Measurements from ENCODE around the gene IGFALS.

IGFALS gene

DNA sequence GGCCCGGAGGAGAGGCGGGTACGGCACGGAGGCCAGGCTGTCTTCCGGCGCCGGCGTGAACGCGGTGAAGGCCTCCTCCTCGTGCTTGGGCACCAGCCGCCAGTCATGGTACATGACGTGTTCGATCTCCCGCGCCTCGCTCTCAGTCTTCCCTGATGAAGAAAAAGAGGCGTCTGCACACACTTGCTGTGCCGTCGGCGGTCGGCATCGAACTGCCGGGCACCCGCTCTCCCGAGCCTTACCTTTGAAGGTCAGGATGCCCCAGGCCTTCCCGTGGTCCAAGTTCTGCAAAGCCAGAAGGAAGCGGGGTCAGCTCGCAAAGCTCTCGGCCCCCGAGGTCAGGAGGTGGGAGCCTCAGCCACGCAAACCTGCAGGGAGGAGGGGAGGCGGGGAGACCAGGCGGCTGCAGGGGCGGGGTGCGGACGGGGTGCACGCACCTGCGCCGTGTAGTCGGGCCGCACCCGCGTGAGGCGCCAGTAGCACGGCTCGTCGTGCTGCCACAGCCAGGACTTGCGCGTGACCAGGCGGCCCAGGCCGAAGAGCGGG is 21.1 kb downstream of the IGFALS start, which contains the start of gene EME2:
TSS of gene EME2 (plus strand) at position 449 of the 546 bp plus-strand sequence. CDS start 418 bp downstream, outside the sequence.
- peak within 1 kb of the TSS; percentile 78 to 80 for H3K4me3 ChIP-seq (replicated peaks in 1 of 2; ENCODE audit: low read depth in 2 of 2, low read length in 2 of 2)
- TF ChIP-seq, protein P1, sequence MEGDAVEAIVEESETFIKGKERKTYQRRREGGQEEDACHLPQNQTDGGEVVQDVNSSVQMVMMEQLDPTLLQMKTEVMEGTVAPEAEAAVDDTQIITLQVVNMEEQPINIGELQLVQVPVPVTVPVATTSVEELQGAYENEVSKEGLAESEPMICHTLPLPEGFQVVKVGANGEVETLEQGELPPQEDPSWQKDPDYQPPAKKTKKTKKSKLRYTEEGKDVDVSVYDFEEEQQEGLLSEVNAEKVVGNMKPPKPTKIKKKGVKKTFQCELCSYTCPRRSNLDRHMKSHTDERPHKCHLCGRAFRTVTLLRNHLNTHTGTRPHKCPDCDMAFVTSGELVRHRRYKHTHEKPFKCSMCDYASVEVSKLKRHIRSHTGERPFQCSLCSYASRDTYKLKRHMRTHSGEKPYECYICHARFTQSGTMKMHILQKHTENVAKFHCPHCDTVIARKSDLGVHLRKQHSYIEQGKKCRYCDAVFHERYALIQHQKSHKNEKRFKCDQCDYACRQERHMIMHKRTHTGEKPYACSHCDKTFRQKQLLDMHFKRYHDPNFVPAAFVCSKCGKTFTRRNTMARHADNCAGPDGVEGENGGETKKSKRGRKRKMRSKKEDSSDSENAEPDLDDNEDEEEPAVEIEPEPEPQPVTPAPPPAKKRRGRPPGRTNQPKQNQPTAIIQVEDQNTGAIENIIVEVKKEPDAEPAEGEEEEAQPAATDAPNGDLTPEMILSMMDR (IDR thresholded peaks at IDR 0.05; ENCODE audit: low read depth, low read length): no peak
- peak in 1 of 2 donors; percentile 44 for DNase-seq (ENCODE audit: low read depth in 2 of 2)

- H3K4me3 ChIP-seq (replicated peaks in 1 of 2; ENCODE audit: low read depth in 2 of 2, low read length in 2 of 2): peak overlapping the region; percentile 78 to 80
- TF ChIP-seq, protein P1 (IDR thresholded peaks at IDR 0.05; ENCODE audit: low read depth, low read length): no peak
- DNase-seq (ENCODE audit: low read depth in 2 of 2): no peak
Measured at GRCh38 chr16:1771864-1772361, 21.6 kb downstream of the IGFALS start.

DNA sequence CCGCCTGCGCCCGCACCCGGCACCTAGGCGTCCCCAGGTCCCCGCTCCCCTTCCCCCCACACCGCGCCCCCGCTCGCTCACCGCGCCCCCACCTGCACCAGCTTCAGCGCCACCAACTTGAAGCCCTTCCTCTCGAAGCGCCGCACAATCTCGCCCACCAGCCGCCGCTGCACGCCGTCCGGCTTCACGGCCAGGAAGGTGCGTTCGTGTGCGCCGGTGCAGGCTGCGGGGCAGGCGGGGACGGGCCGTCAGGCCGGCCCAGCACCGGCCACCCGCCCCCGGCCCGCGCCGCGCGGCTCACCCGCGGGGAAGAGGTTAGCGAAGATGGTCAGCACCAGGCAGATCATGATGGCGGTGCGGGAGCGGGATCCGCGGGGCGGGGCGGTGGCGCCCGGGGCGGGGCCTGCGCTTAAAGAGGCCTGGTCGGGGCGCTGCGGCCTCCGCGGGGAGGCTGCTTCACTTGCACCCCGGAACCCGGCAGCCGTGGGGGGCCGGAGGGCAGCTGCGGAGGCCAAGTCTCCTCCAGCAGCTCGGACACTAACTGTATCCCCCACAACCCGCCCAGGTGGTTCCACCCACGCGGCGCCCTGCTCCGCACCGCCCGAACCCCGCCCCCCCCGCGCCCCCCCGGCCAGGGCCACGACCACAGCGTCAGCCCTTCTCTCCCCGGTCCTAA is 22.2 kb downstream of the IGFALS start, which contains the start of gene NME3:
TSS of gene NME3 (minus strand) at position 356 of the 676 bp plus-strand sequence. CDS start at position 347, 9 bp downstream.
- peak; percentile 64 to 71 for DNase-seq (ENCODE audit: low read depth in 2 of 2)
- H3K4me3 ChIP-seq (replicated peaks in 1 of 2; ENCODE audit: low read depth in 2 of 2, low read length in 2 of 2): peak within 1 kb of the TSS; percentile 78 to 80
- TF ChIP-seq, protein P1 (IDR thresholded peaks at IDR 0.05; ENCODE audit: low read depth, low read length): no peak

DNA sequence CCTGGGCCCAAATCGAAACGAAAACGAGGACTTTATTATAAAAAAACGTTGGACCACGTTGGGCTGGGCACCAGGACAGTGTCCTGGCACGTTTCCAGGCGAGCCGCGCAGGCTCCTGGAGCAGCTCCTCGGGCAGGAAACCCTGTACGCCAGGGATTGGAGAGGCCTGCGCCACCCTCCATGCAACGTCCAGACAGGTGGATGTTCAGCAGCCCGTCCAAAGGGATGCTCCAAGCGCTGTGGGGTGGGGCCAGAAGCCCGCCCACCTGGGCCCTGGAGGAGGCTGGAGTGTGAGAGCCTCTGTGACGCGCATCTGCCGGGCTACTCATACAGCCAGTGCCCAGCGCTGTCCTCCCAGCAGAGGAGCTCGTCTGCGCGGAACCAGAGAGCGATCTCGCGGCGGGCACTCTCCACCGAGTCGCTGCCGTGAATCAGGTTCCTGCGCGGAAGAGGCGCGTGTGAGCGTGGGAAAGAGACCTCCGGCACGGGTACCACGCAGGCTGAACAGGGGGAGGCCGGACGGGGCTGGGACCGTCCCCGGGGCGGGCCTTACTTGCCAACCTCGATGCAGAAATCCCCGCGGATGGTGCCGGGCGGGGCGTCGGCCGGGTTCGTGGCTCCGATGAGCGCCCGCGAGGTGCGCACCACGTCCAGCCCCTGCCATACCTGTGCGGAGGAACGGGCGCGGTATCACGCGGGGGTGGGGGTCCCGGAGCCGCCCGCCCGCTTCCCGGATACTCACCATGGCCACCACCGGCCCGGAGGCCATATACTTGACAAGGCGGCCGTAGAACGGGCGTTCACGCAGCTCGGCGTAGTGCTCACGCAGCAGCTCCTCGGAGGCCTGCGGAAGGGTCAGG is 22.9 kb downstream of the IGFALS start:
- peak overlapping the region; percentile 76 to 78 for H3K4me3 ChIP-seq (replicated peaks in 1 of 2; ENCODE audit: low read depth in 2 of 2, low read length in 2 of 2)

DNA sequence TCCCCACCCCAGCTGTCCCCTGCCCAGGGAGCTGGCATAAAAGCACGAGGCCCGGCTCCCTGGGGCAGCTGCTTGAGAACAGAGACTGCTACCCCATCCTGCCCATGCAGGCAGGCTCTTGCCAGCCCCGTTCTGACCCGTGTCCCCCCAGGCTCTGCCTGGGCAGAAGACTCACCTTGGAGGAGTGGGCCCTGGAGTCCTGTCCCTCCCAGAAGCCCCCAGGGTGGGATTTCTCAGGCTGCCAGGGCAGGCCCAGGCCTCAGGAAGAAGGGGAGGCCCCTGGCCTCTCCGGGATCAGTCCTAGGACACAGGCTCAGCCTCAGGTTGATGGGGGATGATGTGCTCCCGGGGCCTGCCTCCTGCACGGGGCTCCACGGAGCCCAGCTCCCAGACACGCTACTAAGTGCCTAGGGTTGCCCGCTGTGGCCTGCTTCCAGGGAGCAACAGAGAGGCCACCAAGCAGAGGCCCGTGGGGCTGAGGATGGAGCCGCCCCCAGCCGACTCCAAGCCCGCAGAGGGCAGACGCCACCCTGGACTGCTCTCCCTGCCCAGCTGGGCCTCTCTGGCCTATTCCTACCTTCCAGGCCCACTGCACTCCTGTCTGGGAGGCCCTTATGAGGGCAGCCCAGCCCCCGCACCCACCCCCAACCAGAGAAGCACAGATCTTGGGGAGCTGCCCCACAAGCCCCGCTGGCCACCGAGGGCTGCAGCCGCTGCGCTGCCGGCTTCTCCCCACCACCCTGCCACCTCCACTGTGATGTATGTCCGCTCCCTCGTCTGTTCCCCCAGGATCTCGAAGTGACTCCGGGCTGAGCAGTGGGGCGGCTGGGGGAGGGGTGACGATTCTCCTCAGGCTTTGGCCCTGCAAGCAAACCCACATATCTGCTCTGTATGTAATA is 23.9 kb downstream of the IGFALS start:
- DNase-seq (ENCODE audit: low read depth in 2 of 2): no peak
- TF ChIP-seq, protein P1 (IDR thresholded peaks at IDR 0.05; ENCODE audit: low read depth, low read length): no peak
- H3K4me3 ChIP-seq (replicated peaks in 1 of 2; ENCODE audit: low read depth in 2 of 2, low read length in 2 of 2): peak overlapping the region in 1 of 2 donors; percentile 78

More for the DNA sequence above, 22.9 kb downstream of the IGFALS start:
- TF ChIP-seq, protein P1 (IDR thresholded peaks at IDR 0.05; ENCODE audit: low read depth, low read length): no peak
- DNase-seq (ENCODE audit: low read depth in 2 of 2): peak; percentile 61 to 72

All from cardiac fibroblast (primary cell).